Measurements from ENCODE around the gene CALU.

CALU gene

DNA sequence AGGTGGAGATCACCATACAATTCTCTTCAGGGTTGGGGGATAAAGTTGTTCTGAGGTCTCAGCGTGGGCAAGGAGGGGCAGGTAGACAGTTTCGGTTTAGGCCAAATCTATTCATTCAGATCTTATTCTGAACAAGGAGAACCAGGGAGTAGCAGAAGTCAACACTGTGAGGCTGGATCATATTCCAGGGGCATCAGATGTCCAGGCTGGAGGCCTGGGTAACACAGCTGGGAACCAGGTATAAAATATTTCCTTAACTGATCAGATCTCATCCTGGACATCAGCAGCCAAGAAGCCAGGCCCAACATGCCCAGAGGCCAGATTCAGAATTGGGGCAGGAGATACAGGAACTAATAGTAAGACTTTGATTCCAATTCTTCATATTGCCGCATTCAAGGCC, 71.8 kb downstream of the CALU start:
- Histone ChIP-seq H3K36me3 (ENCODE audit: control insufficient read depth in 2 of 2, insufficient read depth in 2 of 2, low read length in 2 of 2) (peaks cover 40 to 42% of the 10 kb centered on the region in 2 donors), H3K27me3 (ENCODE audit: control insufficient read depth in 1 of 2, insufficient read depth in 2 of 2, low read length in 2 of 2) (no peaks in the 10 kb centered on the region), H3K4me1 (ENCODE audit: control insufficient read depth, insufficient read depth, low read length) (no peaks in the 10 kb centered on the region), H3K27ac (ENCODE audit: low read length) (no peak overlapping the region), H3K9me3 (ENCODE audit: control insufficient read depth in 2 of 2, low read length in 2 of 2) (no peaks in the 10 kb centered on the region), H3K4me3 (ENCODE audit: low read length in 2 of 2) (no peak overlapping the region), H3K9ac (ENCODE audit: low read length in 2 of 2) (no peak overlapping the region)

DNA sequence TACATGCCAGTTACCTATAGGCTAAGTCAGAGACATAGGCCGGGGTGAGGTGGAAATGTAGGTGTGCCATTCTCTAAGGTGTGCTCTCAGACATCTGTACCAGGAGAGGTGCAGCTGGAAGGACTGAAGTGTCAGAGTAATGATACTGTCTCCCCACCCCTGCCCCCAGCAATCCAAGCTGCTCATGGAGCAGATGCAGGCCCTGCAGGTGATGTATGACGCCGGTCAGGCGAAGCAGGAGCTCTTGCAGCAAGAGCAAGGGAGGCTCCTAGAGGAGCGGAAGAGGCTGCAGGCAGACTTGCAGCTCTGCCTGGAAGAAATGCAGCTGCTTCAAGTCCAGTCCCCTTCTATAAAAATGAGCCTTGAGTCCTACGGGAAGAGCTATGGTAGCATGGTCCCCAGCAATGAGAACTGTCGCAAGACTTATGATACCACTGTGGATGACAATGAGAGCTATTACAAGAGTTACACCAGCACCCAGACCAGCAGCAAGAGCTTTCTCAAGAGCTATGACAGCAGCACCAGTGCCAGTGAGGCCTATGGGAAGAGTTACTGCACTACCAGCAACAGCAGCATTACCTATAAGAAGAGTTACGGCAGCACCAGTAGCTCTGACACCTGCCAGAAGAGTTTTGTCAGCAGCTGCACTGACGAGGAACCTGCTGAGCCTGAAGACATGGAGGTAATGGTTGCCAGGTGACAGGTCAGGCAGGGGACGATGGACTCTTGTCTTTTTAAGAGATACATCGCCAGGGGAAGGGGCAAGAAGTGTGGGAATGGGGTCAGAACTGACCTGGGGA, 72.7 kb downstream of the CALU start:
- Histone ChIP-seq H3K4me1 (ENCODE audit: control insufficient read depth, insufficient read depth, low read length) (no peaks in the 10 kb centered on the region), H3K9me3 (ENCODE audit: control insufficient read depth in 2 of 2, low read length in 2 of 2) (no peaks in the 10 kb centered on the region), H3K36me3 (ENCODE audit: control insufficient read depth in 2 of 2, insufficient read depth in 2 of 2, low read length in 2 of 2) (peaks cover 32 to 36% of the 10 kb centered on the region in 2 donors), H3K27ac (ENCODE audit: low read length) (no peak overlapping the region), H3K9ac (ENCODE audit: low read length in 2 of 2) (no peak overlapping the region), H3K27me3 (ENCODE audit: control insufficient read depth in 1 of 2, insufficient read depth in 2 of 2, low read length in 2 of 2) (no peaks in the 10 kb centered on the region), H3K4me3 (ENCODE audit: low read length in 2 of 2) (no peak overlapping the region)

DNA sequence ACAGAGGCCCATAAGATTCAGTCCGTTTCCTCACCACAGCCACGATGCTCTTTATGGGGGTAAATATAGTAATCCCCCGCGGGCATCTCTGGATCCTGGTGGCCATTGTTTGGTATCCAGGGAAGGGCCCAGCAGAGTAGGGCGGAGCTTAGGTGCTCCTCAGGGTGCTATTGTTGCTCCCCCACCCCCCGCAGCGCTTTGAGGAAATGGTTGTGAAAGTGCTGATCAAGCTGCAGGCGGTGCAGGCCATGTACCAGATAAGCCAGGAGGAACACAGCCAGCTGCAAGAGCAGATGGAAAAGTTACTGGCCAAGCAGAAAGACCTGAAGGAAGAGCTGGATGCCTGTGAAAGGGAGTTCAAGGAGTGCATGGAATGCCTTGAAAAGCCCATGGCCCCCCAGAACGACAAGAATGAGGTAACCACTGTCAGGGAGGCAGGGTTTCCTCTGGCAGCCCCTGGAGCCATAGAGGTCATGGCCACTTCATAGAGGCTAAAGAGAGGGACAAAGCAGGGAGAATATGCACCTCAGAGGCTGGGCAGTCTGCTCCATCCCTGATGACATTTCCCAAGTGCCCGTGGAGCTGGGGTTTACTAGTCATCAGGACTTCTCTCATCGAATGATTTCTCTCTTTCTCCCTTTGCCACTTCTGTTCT, 73.5 kb downstream of the CALU start:
- H3K9me3 ChIP-seq (ENCODE audit: control insufficient read depth in 2 of 2, low read length in 2 of 2) = no peaks in the 10 kb centered on the region
- peaks cover 26 to 30% of the 10 kb centered on the region in 2 donors for H3K36me3 ChIP-seq (ENCODE audit: control insufficient read depth in 2 of 2, insufficient read depth in 2 of 2, low read length in 2 of 2)
- H3K27me3 ChIP-seq (ENCODE audit: control insufficient read depth in 1 of 2, insufficient read depth in 2 of 2, low read length in 2 of 2) = no peaks in the 10 kb centered on the region
- H3K27ac ChIP-seq (ENCODE audit: low read length) = no peak overlapping the region
- no peak overlapping the region for H3K9ac ChIP-seq (ENCODE audit: low read length in 2 of 2)
- peaks cover 3% of the 10 kb centered on the region for H3K4me1 ChIP-seq (ENCODE audit: control insufficient read depth, insufficient read depth, low read length)
- no peak overlapping the region for H3K4me3 ChIP-seq (ENCODE audit: low read length in 2 of 2)

DNA sequence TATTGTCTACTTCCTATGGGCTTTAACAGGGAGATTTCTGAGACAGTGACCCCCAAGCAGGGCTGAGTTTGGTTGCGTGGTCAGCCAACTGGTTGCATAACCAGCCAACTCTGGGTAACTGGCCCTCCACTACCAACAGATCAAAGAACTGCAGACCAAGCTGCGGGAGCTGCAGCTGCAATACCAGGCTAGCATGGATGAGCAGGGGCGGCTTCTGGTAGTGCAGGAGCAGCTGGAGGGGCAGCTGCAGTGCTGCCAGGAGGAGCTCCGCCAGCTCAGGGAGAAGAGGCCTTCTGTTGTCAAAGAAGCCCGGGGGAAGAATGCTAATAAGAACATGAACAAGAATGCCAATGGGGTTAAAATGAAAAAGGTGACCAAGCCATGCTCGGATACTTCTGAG, 75.3 kb downstream of the CALU start:
- Histone ChIP-seq H3K9ac (ENCODE audit: low read length in 2 of 2) (no peak overlapping the region), H3K27ac (ENCODE audit: low read length) (no peak overlapping the region), H3K4me1 (ENCODE audit: control insufficient read depth, insufficient read depth, low read length) (peaks cover 14% of the 10 kb centered on the region), H3K27me3 (ENCODE audit: control insufficient read depth in 1 of 2, insufficient read depth in 2 of 2, low read length in 2 of 2) (no peaks in the 10 kb centered on the region), H3K36me3 (ENCODE audit: control insufficient read depth in 2 of 2, insufficient read depth in 2 of 2, low read length in 2 of 2) (peaks cover 13 to 24% of the 10 kb centered on the region in 2 donors), H3K9me3 (ENCODE audit: control insufficient read depth in 2 of 2, low read length in 2 of 2) (no peaks in the 10 kb centered on the region), H3K4me3 (ENCODE audit: low read length in 2 of 2) (no peak overlapping the region)

DNA sequence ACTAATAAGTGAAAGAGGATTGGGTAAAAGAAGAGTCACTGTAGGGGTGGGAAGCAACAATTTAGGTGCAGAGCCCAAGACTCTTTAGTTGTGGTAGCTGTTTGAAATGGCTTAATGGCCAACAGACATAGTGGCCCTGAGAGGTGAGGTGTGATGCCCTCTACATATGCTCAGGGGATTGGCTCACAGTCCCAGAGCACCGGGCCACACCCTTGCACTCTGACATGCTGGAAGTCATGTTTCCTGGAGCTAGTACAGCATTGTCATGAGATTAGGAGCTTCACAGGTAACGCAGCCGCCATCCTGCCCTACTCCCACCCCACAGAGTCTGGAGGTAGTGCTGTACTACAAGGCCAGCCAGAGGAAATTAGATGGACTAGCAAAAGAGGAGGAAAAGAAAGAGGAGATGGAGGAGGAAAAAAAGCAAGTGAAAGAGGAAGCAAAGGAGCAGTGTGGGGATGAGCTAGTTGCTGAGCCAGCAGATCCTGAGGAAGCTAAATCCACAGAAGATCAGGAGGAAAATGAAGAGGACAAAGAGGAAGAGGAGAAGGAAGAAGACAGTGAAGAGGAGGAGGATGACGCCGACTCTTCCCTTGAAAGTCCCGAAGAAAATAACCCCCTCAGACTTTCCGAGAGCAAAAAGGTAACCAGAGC, 76.3 kb downstream of the CALU start:
- Histone ChIP-seq H3K27ac (ENCODE audit: low read length) (no peak overlapping the region), H3K27me3 (ENCODE audit: control insufficient read depth in 1 of 2, insufficient read depth in 2 of 2, low read length in 2 of 2) (no peaks in the 10 kb centered on the region), H3K4me3 (ENCODE audit: low read length in 2 of 2) (no peak overlapping the region), H3K36me3 (ENCODE audit: control insufficient read depth in 2 of 2, insufficient read depth in 2 of 2, low read length in 2 of 2) (peaks cover 12 to 17% of the 10 kb centered on the region in 2 donors), H3K9ac (ENCODE audit: low read length in 2 of 2) (no peak overlapping the region), H3K9me3 (ENCODE audit: control insufficient read depth in 2 of 2, low read length in 2 of 2) (no peaks in the 10 kb centered on the region), H3K4me1 (ENCODE audit: control insufficient read depth, insufficient read depth, low read length) (peaks cover 14% of the 10 kb centered on the region)

DNA sequence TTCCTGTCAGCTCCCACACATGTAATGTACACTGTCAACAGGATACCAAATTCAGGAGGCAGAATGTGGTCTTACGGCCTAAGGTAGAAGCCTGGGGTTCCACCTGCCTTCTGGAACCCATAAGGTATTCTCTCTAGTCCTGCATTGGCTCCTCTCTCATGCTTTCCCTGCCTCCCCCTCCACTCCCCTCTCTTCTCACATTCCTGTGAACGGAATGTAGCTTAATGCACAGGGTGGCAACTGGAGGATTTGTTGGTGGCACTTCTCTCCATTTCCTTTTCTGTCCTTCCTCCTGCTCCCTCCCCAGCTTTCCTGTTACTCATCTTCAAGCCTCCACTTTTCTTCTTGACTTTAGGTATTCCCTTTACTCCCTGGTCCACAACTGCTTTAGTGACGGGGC, 79.5 kb downstream of the CALU start:
- Histone ChIP-seq H3K9me3 (ENCODE audit: control insufficient read depth in 2 of 2, low read length in 2 of 2) (no peaks in the 10 kb centered on the region), H3K4me1 (ENCODE audit: control insufficient read depth, insufficient read depth, low read length) (peaks cover 14% of the 10 kb centered on the region), H3K36me3 (ENCODE audit: control insufficient read depth in 2 of 2, insufficient read depth in 2 of 2, low read length in 2 of 2) (no peaks in the 10 kb centered on the region), H3K9ac (ENCODE audit: low read length in 2 of 2) (no peak overlapping the region), H3K4me3 (ENCODE audit: low read length in 2 of 2) (no peak overlapping the region), H3K27ac (ENCODE audit: low read length) (peak overlapping the region; percentile 24), H3K27me3 (ENCODE audit: control insufficient read depth in 1 of 2, insufficient read depth in 2 of 2, low read length in 2 of 2) (no peaks in the 10 kb centered on the region)
